ENCODE results near the gene TMEM88. TPM values are rescaled to one million over a fixed set of nuclear protein-coding genes. Genes with fewer than 3 reads are reported as not detected.
A peak's percentile ranks its signal among the peaks of the same experiment; 100 is the strongest.

TMEM88 gene
- total RNA-seq, 1 donor from 2014 or later, result not detected

DNA sequence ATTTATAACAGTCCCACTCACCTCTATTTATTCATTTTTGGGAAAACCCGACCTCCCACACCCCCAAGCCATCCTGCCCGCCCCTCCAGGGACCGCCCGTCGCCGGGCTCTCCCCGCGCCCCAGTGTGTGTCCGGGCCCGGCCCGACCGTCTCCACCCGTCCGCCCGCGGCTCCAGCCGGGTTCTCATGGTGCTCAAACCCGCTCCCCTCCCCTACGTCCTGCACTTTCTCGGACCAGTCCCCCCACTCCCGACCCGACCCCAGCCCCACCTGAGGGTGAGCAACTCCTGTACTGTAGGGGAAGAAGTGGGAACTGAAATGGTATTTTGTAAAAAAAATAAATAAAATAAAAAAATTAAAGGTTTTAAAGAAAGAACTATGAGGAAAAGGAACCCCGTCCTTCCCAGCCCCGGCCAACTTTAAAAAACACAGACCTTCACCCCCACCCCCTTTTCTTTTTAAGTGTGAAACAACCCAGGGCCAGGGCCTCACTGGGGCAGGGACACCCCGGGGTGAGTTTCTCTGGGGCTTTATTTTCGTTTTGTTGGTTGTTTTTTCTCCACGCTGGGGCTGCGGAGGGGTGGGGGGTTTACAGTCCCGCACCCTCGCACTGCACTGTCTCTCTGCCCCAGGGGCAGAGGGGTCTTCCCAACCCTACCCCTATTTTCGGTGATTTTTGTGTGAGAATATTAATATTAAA lies 638 bp upstream of the TMEM88 start:
- H3K36me3 ChIP-seq (ENCODE audit: control insufficient read depth, insufficient read depth, low read length), result peaks cover 40% of the 10 kb centered on the region

GRCh38 chr17:7855660-7856010 lies 769 bp downstream of the TMEM88 start:
- Histone ChIP-seq H3K36me3 (ENCODE audit: control insufficient read depth, insufficient read depth, low read length) (peaks cover 31% of the 10 kb centered on the region), H3K4me3 (ENCODE audit: low read depth, low read length) (no peak overlapping the region), H3K27me3 (ENCODE audit: control insufficient read depth, insufficient read depth, low read length) (no peaks in the 10 kb centered on the region)
- no peak for DNase-seq (ENCODE audit: low read depth)
- no peak for FAIRE-seq
- TF ChIP-seq CTCF (IDR thresholded peaks at IDR 0.05; ENCODE audit: insufficient read depth, low read length, severe bottlenecking), result no peak

More for the DNA sequence above, 638 bp upstream of the TMEM88 start:
- no peak for FAIRE-seq
- no peak for DNase-seq (ENCODE audit: low read depth)
- Histone ChIP-seq H3K27me3 (ENCODE audit: control insufficient read depth, insufficient read depth, low read length) (no peaks in the 10 kb centered on the region), H3K4me3 (ENCODE audit: low read depth, low read length) (no peak overlapping the region)
- no peak for TF ChIP-seq CTCF (IDR thresholded peaks at IDR 0.05; ENCODE audit: insufficient read depth, low read length, severe bottlenecking)

DNA sequence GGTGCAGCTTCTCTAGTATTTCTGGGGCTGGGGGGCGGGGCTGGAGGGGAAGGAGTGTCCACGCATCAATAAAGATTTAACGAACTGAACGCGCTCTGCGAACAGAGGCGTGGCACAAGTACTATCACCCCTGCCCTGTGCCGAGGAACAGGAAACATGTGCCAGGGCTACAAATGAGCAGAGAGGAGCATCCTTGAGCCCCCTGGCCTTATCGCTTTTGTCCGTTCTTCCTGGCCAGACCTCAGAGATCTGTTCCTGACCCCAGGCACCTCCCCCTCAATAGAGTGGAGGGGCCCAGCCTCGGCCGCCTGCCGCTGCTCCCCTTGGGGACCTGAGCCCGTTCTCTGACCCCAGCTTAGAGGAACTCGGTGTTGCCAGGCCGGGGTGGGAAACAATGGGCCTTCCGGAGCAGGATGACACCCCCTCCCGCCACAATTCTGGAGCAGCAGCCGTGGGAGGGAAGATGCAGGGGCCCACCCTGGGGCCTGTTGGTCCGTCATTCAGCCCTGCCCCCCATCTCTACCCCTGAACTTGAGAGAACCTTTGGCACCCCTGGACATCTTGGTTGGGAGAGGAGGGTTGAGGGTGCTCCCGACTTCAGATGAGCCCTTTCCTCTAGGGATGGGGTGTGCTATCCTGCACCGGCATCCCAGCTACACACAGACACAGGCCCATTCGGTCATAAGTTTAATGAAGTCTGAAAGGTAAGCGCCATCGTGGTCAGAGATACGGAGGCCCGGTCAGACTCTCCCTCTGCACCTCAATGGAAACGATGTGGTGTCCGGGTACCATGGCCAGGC lies 1.3 kb downstream of the TMEM88 start:
- no peak for TF ChIP-seq CTCF (IDR thresholded peaks at IDR 0.05; ENCODE audit: insufficient read depth, low read length, severe bottlenecking)
- Histone ChIP-seq H3K36me3 (ENCODE audit: control insufficient read depth, insufficient read depth, low read length) (peaks cover 25% of the 10 kb centered on the region), H3K27me3 (ENCODE audit: control insufficient read depth, insufficient read depth, low read length) (no peaks in the 10 kb centered on the region), H3K4me3 (ENCODE audit: low read depth, low read length) (peak overlapping the region; percentile 56)
- FAIRE-seq (no peak), DNase-seq (ENCODE audit: low read depth) (no peak)

DNA sequence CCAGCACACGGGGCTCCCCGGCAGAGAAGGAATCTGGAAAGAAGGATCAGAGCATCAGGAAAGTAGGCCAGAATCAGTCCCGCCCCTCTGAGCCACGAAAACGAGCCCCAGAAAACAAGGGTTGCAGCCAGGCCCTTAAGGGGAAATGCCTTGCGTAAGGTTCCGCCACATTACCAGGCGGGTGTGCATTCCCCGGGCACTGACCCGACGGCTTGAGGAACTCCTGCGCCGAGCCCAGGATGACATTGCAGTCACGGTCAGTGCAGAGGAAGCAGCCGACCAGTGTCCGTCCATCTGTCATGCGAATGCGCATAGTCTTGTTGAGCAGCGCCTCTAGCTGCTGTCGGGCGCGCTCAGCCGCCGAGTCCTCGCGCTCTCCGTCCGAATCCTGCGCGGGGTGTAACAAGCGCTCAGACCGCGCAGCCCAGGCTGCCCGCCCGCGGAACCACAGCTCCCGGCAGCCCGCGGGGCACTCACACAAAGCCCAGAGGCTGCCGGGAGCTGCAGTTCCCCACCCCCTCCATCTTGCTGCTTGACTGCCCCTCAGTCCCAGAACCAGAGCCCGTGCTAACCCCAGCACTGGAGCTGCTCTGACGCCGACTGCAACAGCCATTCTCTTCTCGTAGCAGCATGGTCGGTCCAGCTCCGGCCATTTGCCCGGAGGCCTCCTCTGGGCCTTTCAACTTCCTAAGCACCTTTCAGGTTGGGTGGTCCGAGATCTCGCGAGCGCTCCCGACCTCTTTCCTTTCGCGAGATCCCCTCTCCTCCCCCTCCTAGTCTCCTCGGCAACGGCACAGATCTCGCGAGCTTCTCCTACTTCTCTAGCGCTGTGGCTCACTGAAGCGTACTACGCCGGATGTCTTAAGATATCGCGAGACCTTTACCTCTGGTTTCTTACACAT lies 2.2 kb downstream of the TMEM88 start, which contains the start of gene NAA38:
NAA38 (minus strand) TSS at position 749 of the 902 bp plus-strand sequence; CDS start at position 653, 96 bp downstream.
- H3K36me3 ChIP-seq (ENCODE audit: control insufficient read depth, insufficient read depth, low read length), result peaks cover 20% of the 10 kb centered on the region
- FAIRE-seq (no peak), DNase-seq (ENCODE audit: low read depth) (peak; percentile 98)
- peak within 1 kb of the TSS; percentile 56 for H3K4me3 ChIP-seq (ENCODE audit: low read depth, low read length)
- H3K27me3 ChIP-seq (ENCODE audit: control insufficient read depth, insufficient read depth, low read length), result no peaks in the 10 kb centered on the region
- peak; percentile 64 for TF ChIP-seq CTCF (IDR thresholded peaks at IDR 0.05; ENCODE audit: insufficient read depth, low read length, severe bottlenecking)

- no peak for FAIRE-seq
These were observed 3.1 kb downstream of the TMEM88 start, which contains the start of gene CYB5D1 for GRCh38 chr17:7857713-7858521. Gene CYB5D1, plus strand, starts transcription at chr17:7858003. Its CDS starts 132 bp downstream, at chr17:7858135.

More at GRCh38 chr17:7857713-7858521, 3.1 kb downstream of the TMEM88 start, which contains the start of gene CYB5D1:
- H3K27me3 ChIP-seq (ENCODE audit: control insufficient read depth, insufficient read depth, low read length), result no peaks in the 10 kb centered on the region
- no peak for TF ChIP-seq CTCF (IDR thresholded peaks at IDR 0.05; ENCODE audit: insufficient read depth, low read length, severe bottlenecking)
- no peak for DNase-seq (ENCODE audit: low read depth)
- H3K4me3 ChIP-seq (ENCODE audit: low read depth, low read length), result peak within 1 kb of the TSS; percentile 56
- peaks cover 11% of the 10 kb centered on the region for H3K36me3 ChIP-seq (ENCODE audit: control insufficient read depth, insufficient read depth, low read length)

Measured in bronchial epithelial cell (primary cell).